ENCODE measurements around the gene CTSZ.
"Not testable (repeated sequence)": the region's sequence is repeated elsewhere in the genome, so short reads cannot be mapped to it uniquely, and the experiment has no call there.

Gene CTSZ

GRCh38 chr20:59042796-59043631, 36.0 kb upstream of the CTSZ start:
- TF ChIP-seq CTCF (IDR thresholded peaks at IDR 0.05; ENCODE audit: low read depth, low read length, missing control alignments), result no peak
- Histone ChIP-seq H3K36me3 (replicated peaks) (peaks cover 3% of the 10 kb centered on the region), H3K27ac (no peak overlapping the region), H3K27me3 (replicated peaks) (no peaks in the 10 kb centered on the region), H3K4me3 (ENCODE audit: low read depth, low read length) (peak overlapping the region; percentile 79)
- in situ Hi-C loops (cut with HindIII; ENCODE audit: low pct_ligation_motif_present, low sequenced_read_pairs), result no loop called here
- peak; percentile 73 for DNase-seq

DNA sequence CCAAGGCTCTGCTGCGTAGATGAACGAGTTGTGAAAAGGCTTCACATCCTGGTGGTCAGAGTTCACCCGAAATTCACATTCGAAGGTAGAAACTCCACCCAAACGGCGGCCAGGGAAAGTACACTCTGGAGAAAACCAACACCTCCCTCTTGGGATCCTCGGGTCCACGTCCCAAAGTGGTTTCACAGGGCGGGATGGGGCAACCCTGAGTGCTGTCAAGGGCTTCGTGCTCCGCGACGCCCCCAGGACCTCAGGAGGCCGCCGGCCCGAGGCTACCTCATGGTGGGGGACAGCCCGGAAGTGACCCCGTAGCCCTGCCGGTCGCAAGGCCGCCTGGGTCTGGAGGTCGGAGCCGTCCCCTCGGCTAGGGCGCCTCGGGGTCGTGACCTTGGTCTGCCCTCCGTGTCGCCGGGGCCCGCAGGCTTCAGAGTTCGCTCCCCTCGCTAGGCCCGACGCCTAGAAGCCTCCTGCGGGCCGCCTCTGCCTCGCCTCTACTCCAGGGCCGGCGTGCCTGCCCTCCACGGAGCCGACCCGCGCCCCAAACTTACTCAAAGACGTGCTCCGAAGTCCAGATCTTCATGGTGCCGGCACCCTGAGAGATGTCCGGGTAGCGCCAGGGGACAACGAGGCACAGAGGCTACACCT, 35.2 kb upstream of the CTSZ start, which contains the start of gene PRELID3B:
PRELID3B (minus strand) TSS at position 636 of the 645 bp plus-strand sequence; CDS start at position 580, 56 bp downstream.
- H3K27me3 ChIP-seq (replicated peaks), result no peaks in the 10 kb centered on the region
- peak within 1 kb of the TSS; percentile 3 for H3K27ac ChIP-seq
- no peak for TF ChIP-seq CTCF (IDR thresholded peaks at IDR 0.05; ENCODE audit: low read depth, low read length, missing control alignments)
- H3K36me3 ChIP-seq (replicated peaks), result peaks cover 10% of the 10 kb centered on the region
- in situ Hi-C loops (cut with HindIII; ENCODE audit: low pct_ligation_motif_present, low sequenced_read_pairs), result no loop called here
- peak within 1 kb of the TSS; percentile 79 for H3K4me3 ChIP-seq (ENCODE audit: low read depth, low read length)
- DNase-seq, result no peak

DNA sequence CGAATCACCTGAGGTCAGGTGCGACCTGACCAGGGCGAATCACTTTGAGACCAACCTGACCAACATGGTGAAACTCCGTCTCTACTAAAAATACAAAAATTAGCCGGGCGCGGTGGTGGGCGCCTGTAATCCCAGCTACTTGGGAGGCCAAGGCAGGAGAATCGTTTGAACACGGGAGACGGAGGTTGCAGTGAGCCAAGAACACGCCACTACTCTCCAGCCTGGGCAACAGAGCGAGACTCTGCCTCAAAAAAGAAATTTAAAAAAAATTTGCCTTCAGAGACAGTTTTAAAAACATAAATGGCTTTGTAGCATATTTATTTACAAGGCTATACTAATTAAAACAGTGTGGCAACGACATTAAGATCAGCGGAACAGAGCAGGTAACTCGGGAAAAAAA, 34.4 kb upstream of the CTSZ start:
- in situ Hi-C loops (cut with HindIII; ENCODE audit: low pct_ligation_motif_present, low sequenced_read_pairs); DNase-seq; H3K4me3 ChIP-seq (ENCODE audit: low read depth, low read length); H3K27me3 ChIP-seq (replicated peaks); H3K27ac ChIP-seq: not testable (repeated sequence)
- peaks cover 16% of the 10 kb centered on the region for H3K36me3 ChIP-seq (replicated peaks)

- Histone ChIP-seq H3K36me3 (replicated peaks) (peaks cover 21% of the 10 kb centered on the region), H3K27me3 (replicated peaks) (no peaks in the 10 kb centered on the region), H3K4me3 (ENCODE audit: low read depth, low read length) (no peak overlapping the region), H3K27ac (no peak overlapping the region)
- in situ Hi-C loops (cut with HindIII; ENCODE audit: low pct_ligation_motif_present, low sequenced_read_pairs), result no loop called here
- DNase-seq, result no peak
- no peak for TF ChIP-seq CTCF (IDR thresholded peaks at IDR 0.05; ENCODE audit: low read depth, low read length, missing control alignments)
These were observed 33.6 kb upstream of the CTSZ start for GRCh38 chr20:59040667-59041066.

DNA sequence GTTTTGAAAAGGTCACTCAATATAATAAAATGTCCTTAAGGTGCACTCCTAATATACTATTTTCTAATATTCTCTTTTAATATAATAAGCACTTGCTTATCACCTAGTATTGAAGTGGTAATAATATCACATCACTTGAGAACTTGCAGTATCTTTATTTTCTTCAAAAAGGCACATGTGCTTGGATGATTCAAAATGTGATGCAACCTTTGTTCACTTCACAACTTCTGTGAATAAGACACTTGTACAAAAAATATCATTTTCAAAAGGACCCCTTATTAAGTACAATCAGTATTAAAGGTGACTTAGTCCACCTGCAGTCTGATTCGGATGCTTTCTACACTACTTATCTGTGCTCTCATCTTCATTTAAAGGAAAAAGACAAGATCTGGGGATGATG, 32.2 kb upstream of the CTSZ start:
- peaks cover 28% of the 10 kb centered on the region for H3K36me3 ChIP-seq (replicated peaks)
- TF ChIP-seq CTCF (IDR thresholded peaks at IDR 0.05; ENCODE audit: low read depth, low read length, missing control alignments), result no peak
- no peak for DNase-seq
- in situ Hi-C loops (cut with HindIII; ENCODE audit: low pct_ligation_motif_present, low sequenced_read_pairs), result no loop called here
- H3K27ac ChIP-seq, result no peak overlapping the region
- H3K4me3 ChIP-seq (ENCODE audit: low read depth, low read length), result no peak overlapping the region
- H3K27me3 ChIP-seq (replicated peaks), result no peaks in the 10 kb centered on the region

GRCh38 chr20:59037386-59037785, 30.3 kb upstream of the CTSZ start:
- H3K27me3 ChIP-seq (replicated peaks), result no peaks in the 10 kb centered on the region

More at GRCh38 chr20:59037386-59037785, 30.3 kb upstream of the CTSZ start:
- no peak for DNase-seq
- H3K27ac ChIP-seq, result no peak overlapping the region
- TF ChIP-seq CTCF (IDR thresholded peaks at IDR 0.05; ENCODE audit: low read depth, low read length, missing control alignments), result no peak
- in situ Hi-C loops (cut with HindIII; ENCODE audit: low pct_ligation_motif_present, low sequenced_read_pairs), result no loop called here
- no peak overlapping the region for H3K4me3 ChIP-seq (ENCODE audit: low read depth, low read length)
- peaks cover 28% of the 10 kb centered on the region for H3K36me3 ChIP-seq (replicated peaks)

Data from brain microvascular endothelial cell (primary cell).